ENCODE results near the gene SEPTIN1.

SEPTIN1 gene

DNA sequence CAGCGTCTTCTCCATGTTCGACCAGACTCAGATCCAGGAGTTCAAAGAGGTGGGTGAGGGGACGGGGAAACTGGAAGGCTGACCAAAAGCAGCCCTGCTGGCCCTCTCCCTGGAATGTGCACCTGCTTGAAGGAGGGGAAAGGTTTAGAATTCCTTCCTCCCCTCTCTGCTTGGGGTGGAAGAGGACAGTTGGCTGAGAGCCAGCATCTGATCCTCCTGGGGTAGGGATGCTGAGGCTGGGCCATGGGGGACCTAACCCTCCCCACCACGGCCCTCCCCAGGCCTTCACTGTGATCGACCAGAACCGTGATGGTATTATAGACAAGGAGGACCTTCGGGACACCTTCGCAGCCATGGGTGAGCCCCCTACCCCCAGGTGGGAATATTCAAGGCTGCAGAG, 6.5 kb downstream of the SEPTIN1 start:
- DNase-seq = no peak

DNA sequence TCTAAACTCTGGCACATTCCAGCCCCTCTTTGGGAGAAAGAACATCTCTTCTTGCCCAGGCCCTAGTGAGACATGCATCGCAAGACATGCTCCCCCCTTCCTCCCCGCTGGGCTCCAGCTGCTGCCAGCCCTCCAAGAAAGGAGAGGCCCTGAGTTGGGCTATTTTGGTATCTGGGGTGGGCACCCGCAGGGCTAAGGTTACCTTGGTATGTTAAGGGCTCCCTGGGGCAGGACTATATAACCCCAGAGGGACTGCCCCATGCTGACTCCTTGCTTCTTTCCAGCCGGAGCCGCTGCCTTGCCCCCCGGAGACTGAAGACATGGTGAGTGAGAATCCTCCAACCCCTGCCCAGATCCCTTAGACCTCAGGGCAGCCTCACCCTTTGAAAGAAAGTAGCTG, 7.8 kb downstream of the SEPTIN1 start, which contains the start of gene MYL11:
Gene MYL11, plus strand, starts transcription at position 265 of the 400 bp plus-strand sequence. Its CDS starts 56 bp downstream, at position 321.
- no peak for DNase-seq

- DNase-seq = no peak
Observed at GRCh38 chr16:30372725-30373124, 9.6 kb downstream of the SEPTIN1 start.

- no peak for DNase-seq
Observed at GRCh38 chr16:30372038-30372712, 10.2 kb downstream of the SEPTIN1 start.

- no peak for DNase-seq
Observed at GRCh38 chr16:30371248-30371816, 11.0 kb downstream of the SEPTIN1 start.

DNA sequence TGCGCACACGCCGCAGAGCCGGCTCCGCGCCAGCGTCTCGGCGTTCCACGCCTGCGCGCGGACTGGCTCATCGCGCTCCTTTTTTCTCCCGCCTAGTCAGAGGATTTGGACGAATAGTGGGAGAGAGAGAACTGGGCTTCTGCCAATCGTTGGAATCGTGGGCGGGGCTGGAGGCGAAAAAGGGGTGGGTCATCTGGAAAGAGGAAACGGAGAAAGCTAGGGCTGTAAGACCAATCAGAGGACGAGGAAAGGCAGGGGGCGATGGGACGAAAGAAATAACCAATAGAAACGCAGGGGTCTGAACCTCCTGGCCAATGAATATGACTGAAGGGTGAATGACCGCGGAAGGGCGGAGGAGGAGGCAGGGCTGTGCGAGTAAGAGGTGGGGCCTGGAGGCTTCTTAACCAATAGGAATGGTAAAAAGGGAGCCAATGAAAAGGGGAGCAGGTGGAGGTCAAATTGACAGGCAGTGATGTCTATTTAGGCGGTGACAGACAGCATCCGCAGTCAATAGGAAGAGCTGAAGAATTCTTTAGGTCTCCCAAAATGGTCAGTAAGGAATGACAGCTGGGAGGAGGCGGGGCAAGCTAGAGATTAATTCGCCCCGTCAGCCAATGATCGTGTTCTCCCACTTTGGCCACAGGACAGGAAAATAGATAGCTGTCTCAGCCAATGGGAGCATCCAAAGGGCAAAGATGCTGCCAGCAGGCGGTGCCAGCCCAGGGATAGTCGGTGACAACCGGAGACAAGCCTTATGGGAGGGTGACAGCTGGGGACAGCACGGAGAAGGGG, 11.7 kb downstream of the SEPTIN1 start, which contains the start of gene TBC1D10B:
Gene TBC1D10B, minus strand, starts transcription at position 39 of the 792 bp plus-strand sequence. CDS start 311 bp downstream, outside the sequence.
- DNase-seq = peak; percentile 100

DNA sequence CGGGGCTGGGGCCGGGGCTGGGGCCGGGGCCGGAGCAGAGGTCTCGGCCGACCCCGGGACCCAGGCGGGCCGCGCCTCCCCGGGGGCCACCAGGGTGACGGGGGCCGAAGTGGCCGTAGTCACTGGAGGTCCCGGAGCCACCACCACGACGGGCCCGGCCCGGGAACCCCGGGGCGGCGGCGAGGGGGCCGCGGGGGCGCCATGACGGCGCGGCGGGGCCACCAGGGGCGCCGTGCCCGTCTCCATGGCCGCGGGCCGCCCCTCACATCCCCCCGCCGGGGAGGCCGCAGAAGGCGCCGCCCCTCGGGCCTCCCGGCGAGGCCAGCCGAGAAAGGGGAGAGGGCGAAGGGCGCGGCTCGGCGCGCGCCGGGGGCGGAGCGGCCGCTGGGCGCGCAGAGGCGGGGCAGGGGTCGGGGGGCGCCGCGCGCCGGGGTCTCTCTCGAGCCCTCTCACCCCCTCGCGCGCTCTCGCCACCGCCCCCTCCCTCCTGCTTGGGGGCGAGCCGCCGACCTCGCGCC, 12.4 kb downstream of the SEPTIN1 start:
- DNase-seq = no peak

DNA sequence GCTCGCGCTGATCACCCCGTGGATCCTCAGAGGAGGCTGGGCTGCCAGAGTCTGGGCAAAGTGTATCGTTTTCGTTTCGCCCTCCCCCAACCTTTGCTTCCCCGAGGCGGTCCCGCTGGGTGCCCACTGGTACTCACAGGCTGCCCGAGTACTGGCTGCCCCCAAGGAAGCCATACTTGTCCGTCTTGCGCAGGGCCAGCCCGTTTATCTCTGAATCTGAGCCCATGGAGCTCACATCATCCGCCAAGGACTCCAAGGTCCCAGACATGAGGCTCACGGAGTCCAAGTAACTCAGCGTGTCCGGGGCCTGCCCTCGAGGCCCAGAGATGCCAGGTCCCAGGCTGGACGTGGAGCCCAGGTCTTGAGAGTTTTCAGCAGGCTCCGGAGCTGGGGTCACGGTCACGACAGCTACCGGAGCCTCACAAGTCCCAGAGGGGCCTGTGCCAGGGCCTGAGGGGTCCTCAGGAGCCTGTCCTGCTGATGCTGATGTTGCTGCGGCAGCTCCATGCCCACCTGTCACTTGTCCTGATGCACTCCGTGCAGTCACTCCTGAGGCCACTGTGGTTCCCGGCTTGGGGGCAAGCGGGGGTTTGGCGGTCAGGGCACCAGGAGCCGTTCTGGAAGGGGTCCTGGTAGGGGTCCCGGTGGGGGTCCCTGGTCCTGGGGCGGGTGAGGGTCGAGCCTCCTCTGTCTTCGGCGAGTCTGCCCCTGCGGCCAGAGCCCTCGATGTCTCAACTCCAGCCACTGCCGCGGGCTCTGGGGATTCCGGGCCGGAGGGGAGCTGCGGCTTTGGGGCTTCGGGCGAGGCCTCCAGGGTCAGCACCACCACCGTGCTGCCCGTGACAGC, 13.0 kb downstream of the SEPTIN1 start:
- no peak for DNase-seq

DNA sequence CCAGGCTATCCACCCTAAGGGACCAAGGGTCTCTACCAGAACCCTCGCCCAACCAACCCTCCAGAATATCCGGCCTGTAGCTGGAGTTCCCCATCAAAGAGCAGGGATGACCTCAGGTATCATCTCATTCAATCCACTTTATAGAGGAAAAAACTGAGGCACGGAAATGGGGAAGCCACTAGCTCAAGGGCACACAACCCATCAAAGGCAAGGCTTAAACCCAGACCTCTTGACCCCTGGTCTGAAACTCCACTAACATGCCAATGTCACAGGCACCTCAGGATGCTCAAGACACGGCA, 13.6 kb downstream of the SEPTIN1 start:
- DNase-seq = no peak

- peak; percentile 61 for DNase-seq
Observed at GRCh38 chr16:30368122-30368791, 14.1 kb downstream of the SEPTIN1 start.

GRCh38 chr16:30367349-30368009, 14.9 kb downstream of the SEPTIN1 start:
- no peak for DNase-seq

DNA sequence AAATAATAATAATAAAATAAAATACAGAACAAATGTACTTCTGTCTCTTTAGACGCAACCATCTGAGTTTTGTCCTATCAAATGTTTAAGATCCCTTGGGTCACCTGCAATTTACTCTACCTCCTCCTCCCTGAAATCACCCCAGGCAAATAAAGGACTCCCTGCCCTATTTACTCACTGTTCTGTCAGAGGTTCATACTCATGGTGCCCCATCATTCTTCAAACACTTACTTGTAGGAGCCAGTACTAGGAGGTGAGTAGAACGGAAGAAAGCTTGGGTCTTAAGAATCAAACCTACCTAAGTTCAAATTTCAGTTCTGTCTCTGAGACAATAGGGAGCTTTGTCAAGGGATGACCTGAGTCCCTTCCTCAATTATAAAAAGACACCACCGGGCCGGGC, 15.8 kb downstream of the SEPTIN1 start:
- no peak for DNase-seq

- DNase-seq = no peak
Observed at GRCh38 chr16:30365200-30365599, 17.2 kb downstream of the SEPTIN1 start.

GRCh38 chr16:30361180-30361579, 21.2 kb downstream of the SEPTIN1 start:
- no peak for DNase-seq

DNA sequence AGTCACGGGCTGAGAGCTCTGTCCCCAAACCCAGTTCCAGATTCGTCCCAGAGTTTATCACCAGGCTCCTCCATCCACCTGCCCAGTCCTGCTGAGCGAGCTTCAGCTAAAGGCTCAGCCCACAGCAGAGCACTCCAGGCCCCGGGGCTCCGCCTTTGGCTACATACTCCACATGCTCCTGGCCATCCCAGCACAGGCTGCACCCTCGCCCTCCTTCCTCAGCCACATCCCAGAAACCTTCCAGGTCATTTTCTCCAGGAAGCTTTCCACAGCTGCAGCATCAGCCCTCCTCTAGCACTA, 22.5 kb downstream of the SEPTIN1 start:
- no peak for DNase-seq

DNA sequence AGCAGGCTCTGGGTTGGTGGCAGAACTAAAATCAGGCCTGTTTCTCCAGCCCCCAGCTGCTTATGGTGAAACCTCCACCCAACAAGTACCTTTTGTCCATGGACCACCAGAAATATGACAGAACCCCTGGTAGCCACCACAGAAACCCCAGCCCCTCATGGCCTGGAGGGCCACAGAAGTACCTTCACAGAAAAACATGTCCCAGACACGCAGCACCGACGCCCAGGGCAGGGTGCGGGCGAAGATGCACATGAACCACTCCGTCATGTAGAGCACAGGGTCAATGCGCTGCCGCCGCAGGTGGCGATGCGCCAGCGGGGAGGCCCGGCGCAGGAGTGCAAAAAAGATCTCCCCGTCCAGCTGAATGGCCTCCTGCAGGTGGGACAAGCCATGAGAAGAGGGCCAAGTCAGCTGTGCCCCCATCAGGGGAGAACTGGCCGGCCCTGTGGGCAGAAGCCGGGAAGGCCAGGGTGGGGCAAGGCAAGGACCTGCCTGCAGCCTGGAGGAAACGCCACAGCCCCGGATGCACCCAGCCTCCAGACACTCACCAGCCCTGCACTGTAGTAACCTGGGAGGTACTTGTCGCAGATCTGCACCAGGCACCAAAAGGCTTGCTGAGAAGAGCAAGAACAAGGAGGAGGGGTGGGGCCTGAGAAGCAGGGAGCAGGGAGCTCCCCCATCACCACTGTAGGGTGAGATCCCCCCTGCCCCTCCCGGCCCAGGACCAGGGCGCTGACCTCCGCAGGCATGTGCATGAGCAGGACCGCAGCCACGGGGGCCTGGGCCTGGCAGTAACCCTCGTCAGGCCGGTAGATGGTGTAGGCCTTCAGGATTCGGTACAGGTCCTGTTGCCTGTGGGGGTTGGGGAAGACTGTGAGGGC, 23.1 kb downstream of the SEPTIN1 start:
- no peak for DNase-seq

DNA sequence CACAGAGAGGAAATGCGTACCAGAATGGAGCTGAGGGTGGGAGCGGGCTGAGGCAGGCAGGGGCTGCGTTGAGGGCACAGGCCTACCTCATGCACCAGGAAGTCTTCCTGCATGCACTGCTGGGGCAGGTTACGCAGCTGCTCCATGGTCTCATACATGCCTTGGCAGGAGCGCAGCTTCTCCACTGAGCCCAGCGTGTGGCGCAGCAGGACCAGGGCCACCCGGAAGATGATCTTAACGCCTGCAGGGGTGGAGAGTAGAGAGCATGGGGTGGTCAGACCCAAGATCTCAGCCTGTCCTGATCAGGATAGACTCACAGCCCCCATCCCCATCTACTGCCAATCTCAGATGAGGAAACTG, 23.8 kb downstream of the SEPTIN1 start:
- DNase-seq = no peak

- no peak for DNase-seq
Observed at GRCh38 chr16:30357715-30358576, 24.4 kb downstream of the SEPTIN1 start.

DNA sequence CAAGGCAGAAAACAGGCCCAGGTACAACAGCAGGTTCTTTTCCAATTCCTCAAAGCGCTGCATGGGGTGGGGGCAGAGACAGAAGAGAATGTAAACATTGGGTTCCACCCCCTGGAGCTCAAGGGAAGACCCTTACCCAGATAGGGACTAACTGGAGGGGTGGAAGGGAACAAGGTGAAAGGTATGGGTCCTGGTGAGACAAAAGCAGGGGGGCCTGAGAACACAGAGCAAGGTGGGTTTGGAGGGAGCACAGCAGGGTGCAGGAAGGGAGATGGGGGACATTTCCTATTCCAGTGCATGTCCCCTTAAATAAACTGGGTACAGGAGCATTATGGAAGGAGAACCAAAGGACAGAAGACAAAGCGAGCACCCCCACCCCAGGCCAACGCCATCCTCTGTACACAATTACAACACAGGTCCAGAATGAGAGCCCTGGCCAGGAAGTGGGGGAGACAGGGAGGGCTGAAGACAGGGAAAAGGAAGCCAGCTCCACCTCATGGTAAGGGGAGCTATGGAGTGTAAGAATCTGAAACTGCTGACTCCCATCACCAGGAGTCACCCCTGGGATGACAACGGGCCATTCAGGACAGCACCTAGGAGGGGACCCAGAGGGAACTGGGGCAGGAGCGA, 25.2 kb downstream of the SEPTIN1 start:
- DNase-seq = no peak

Data from fibroblast of skin of right biceps (primary cell).